ENCODE results near the gene FTO. TPM values are rescaled to one million over a fixed set of nuclear protein-coding genes. Genes with fewer than 3 reads are reported as not detected.

Gene FTO
- 10 to 100 TPM; 42.4 to 45.6 TPM for total RNA-seq

DNA sequence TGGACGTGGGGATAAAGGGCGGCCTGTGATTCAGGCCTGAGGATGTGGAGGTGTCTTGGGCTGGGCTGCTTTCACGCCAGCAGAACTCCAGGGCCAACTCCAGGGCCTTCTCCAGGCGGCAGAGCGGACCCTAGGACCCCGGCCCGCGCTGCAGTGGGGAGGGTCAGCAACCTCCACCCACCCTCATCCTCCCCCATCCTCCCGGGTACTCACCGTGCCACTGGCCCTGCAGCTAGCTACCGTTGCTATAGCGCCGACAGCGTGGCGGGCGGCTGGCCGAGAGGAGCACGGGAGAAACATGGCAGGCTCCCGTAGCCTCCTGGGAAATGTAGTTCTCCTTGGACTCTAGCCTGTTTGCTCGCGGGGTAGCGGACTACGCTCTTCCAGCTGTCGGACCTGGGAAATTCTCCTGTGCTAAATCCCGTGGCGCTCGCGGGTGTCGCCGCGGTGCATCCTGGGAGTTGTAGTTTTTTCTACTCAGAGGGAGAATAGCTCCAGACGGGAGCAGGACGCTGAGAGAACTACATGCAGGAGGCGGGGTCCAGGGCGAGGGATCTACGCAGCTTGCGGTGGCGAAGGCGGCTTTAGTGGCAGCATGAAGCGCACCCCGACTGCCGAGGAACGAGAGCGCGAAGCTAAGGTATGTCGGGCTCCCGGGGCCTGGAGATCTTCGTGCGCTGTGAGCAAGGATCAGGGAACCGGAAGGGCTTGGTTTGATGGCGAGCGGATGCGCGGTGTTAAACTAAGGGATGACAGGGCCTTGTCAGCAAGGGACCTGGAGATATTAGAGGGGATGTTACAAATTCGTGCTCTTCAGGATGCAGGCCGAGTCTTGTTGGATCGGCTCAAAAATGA, at the start of gene FTO, which contains the start of gene RPGRIP1L:
FTO (plus strand) TSS at position 567 of the 855 bp plus-strand sequence.
RPGRIP1L (minus strand) TSS at position 270 of the 855 bp plus-strand sequence. CDS start 3,136 bp downstream, outside the sequence.

Other genes starting within 250 kb of the FTO start
- gene AKTIP, start 200.9 kb upstream of the FTO start, total RNA-seq = 10 to 100 TPM; 61.8 to 66.2 TPM
- 1 to 10 TPM; 5.3 to 5.5 TPM for gene RPGRIP1L, start 297 bp upstream of the FTO start, total RNA-seq

All from activated naive CD4-positive, alpha-beta T cell treated with anti-CD3 and anti-CD28 coated beads, Interleukin-2, amount 10 ng/mL, durations not matched to agents 5 hours and 36 hours (primary cell).